Putamen (tissue), 1 donor: Measurements from ENCODE around the gene SFT2D1.
A peak's percentile ranks its signal among the peaks of the same experiment; 100 is the strongest.

Experiments
- DNase-seq: peaks from one replicate; pipeline ENCODE4 v3.0.0-alpha.2; 2016; ENCODE audit warnings: low spot score

SFT2D1 gene

DNA sequence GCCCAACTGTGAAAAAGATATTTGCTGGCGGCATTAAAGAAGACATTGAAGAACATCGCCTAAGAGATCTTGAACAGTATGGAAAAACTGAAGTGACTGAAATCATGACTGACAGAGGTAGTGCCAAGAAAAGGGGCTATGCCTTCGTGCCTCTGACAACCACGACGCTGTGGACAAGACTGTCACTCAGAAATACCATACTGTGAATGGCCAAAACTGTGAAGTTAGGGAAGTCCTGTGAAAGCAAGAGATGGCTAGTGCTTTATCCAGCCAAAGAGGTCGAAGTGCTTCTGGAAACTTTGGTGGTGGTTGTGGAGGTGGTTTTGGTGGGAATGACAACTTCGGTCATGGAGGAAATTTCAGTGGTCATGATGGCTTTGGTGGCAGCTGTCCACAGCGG, 7.5 kb downstream of the SFT2D1 start:
- DNase-seq: no peak

DNA sequence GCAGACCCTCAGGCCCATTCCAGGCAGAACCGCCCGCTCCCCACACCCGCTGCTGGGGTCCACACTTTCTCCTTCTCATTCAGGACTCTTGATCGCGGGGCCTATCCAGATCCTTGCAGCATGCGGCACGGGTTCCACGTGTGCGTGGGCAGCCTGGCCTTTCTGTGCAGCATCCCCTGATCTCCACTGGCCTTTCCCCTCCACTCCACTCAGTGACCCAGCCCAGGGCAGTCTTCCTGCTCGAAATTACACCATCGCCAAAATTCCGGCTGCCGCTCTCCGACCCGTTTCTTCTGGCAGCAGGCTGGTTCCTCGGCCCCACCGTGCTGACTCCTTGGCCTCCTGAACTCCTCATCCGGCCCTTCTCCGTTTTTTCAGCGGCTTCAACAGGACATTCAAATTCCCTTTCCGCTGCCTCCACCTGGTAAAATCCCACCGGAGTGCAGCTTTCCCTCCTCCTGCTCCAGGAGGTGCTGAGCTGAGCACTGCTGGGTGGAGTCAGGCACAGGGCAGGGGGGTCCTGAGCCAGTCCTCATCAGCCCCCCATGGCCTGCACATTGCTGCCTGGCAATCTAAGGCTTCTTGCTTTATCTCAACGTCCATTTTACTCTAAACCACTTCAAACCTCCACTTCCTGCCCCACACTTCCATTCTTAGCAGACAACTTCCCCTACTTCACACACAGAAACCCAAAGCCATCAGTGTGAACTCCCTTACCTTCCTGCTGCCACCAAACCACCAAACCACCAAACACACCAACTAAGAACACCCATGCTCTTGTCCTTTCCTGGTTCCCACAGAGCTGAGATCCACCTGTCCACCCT, 9.0 kb downstream of the SFT2D1 start:
- DNase-seq: no peak

DNA sequence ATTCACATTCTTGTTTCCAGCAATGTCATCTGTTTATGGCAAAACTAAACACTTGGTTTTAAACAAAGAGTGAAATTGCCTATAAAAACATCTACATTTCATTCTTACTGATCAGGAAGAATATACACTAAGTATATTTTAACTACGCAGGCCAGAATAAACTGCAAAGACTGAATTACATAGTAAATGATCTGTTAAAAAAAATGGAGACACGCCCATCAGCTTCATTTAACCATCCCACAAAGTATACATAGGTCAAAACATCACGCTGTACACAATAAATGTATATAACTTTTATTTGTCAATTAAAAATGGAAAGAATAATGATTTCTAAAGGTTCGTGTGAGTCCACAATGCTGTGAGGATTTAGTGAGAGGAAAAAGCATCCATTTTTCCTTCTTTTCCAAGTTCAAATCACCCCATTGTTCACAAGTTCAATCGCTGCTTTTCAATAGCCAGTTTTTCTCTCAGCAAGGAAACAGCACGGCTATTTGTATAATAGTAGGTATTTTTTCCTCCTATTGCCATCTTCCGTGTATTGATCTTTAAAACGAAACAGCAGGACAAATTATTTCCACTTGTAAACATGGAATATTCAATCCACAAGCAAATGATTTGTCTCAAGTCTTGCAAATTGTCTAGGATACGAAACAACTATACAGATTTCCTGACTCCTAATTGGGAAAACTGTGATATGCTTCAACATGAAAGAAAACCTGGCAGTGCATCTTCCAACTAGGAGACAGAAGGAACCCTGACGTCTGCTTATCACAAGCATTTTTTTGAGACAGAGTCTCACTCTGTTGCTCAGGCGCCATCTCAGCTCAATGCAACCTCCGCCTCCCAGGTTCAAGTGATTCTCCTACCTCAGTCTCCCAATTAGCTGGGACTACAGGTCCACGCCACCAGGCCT, 10.6 kb downstream of the SFT2D1 start:
- DNase-seq: no peak

DNA sequence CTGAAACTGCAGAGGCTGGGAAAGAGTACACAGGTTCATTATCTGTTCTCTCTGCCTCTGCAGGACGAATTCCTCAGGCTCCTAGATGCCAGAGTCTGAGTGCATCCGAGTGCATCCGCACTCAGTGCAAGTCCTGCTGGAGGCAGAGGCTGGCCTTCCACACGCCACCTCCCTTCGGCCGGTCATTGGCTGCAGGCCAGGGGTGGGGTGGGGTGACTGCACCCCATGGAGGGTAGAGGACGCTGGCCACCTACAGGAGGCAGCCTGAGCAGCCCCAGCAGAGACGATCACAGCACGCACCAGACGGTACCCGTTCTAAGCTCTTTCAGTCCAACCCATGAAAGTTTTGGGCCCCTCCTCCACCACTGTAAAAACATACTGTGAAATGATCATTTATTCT, 11.7 kb downstream of the SFT2D1 start:
- DNase-seq: peak; percentile 79

DNA sequence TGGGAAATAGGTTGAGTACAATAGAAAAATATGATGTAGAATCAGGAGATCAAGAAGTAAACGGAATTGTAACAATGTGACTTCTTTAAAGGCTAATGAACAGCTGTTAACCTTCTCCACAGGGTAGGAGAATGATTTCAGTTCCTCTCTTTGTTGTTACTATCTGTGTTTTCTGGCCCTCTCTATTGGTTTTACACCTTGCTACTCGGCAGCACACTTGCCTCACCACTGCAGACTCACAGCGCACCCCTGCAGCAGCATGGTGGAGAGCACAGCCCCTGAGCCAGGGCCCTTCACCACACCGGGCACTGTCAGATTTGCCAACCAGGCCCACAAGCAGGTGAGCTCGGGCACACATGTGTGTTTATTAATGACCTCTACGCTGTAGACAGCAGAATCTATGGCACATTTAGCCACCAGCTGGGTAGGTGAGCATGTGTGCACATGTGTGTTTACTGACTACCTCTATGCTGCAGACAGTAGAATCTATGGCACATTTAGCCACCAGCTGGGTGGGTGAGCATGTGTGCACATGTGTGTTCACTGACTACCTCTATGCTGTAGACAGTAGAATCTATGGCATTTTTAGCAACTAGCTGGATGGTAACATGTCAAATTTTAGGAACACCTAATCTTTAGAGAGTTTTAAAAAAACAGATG, 16.8 kb downstream of the SFT2D1 start:
- DNase-seq: no peak

DNA sequence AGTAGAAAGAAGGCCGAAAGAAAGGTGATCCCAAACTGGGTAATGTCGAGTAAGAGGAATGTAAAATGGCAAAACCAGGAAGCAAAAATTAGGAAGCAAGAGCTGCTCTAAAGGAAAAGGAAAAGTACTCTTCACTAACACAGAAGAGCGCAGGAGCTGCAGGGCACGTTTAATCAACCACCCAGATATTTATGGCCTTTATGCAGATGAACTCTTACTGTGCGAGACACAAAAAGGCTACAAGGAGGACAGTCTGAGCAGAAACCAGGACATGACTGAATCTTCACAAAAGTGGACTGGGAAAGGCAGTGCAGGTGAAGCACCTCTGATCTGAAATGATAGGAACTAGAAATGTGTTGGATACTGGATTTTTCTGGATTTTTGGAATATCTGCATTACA, 18.9 kb downstream of the SFT2D1 start:
- no peak for DNase-seq

DNA sequence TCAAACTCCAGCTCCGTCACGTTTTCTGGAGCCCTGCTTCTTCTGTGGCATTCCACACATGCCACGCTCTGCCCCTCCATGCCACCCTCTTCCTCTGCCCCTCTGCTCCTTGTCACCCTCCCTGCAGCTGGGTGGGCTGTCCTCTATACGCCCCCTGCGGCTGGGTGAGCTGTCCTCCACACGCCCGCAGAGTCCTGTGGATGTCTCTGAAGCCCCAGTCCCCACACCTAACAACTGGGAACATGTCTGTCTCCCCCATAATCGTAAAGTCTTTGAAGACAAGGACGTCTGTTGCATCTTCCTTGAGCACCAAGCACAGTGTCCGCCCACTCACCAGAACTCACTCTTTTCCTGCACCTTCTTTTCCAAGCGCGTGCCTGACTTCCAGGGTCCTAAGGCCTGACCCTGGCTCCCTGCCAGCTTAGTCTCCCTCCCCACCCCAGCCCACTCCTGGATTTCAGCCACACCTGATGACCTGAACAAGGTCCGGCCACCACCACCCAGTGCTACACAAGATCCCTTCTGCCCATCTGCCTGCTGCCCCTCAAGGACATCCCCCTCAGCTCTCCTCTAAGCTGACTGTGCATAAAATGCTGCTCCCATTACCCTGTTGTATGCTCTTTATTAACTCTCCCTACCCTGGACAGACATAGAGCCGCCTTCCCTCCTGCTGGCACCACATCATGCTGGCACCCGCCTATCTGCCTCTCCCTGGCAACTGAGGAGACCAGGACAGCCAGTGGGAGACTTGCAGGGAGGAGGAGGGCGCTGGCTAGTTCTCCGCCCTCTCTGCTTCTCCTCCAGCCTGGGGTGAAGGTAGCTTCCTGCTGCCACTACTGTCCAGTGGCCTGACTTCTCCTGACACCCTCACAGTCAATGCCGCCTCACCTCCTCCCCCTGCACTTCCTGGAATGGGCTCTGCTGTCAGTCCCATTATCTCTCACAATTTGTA, 23.4 kb downstream of the SFT2D1 start:
- no peak for DNase-seq

DNA sequence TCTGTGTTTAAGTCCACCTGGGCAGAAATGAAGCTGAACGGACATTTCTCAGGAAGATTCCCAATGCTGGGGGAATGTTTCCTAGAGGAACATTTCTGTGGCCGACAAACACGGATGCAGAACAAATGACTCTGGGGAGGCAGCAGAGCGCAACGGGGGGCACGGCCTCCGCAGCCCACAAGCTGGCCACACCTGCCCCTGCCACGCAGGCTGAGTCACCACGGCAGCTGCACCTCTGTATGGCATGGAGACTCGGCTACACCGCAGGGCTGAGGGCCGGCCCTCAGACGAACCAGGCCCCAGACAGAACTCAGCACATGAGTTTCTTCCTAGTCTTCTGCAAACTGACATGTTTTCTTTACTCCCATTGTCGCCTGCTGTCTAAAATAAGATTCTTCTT, 24.1 kb downstream of the SFT2D1 start:
- DNase-seq: no peak

DNA sequence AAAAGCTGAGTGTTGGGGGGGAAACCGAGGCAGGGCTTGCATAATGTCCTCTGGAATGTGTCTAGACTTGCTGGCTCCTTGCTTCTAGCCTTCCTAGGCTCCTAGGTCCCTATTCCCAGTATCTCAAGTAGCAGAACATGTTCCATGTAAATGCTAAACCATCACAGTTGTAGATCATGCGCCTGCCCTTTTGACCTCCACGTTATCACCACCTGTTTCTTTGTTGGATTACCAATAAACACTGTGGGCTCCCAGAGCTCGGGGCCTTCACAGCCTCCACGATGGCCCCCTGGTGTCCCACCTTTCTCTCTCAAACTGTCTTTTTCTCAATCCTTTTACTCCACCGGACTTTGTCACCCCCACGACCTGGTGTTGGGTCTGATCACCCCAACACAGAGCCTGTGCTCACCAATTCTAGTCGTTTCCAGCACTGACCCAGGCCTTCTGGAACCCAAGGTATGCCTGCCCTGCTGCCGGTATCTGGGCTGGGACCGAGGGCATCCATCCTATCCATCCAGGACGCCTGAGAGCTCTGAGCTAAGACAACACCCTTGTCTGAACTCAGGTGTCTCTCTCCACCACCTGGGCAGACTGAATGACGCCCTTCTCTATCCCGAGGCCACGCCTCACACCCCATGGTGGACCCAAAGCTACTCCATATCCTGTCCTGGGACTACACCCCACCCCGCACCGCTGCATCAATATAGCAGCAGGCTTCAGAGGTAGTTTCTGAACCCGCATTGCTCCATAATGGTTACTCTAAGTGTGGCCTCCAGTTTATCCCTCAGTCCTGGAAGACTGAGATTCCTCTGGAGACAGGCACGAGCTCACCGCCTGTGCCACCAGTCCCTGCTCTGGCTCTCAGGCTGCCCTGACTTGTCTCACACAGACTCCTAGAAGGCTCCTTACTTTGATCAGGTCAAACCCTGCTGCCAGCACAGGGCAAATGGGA, 24.8 kb downstream of the SFT2D1 start:
- DNase-seq: no peak

DNA sequence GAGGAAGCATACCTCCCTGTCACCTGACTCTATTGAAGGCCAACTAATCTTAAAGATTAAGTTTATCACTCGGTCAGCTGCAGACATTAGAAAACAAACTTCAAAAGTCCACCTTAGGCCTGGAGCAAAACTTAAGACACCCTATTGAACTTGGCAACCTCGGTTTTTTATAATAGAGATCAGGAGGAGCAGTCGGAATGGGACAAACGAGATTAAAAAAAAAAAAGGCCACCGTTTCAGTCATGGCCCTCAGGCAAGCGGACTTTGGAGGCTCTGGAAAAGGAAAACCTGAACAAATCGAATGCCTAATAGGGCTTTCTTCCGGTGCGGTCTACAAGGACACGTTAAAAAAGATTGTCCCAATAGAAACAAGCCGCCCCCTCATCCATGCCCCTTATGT, 26.9 kb downstream of the SFT2D1 start:
- no peak for DNase-seq

DNA sequence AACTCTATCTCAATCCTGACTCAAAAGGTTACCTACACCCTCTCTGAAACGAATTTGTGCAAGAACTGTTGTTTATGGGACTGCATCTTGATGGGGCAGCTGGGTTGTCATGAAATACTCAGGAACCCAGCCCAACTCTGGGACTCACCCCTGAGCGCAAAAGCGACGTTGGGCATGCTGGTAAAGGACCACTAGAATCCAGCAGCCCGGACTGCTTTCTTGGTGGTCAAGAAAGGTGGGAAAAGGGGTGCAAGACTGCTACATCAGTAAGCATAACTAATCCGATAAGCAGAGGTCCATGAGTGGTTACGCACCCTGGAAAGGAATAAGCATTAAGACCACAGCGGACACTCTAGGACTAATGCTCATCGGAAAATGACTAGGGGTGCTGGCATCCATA, 27.9 kb downstream of the SFT2D1 start:
- no peak for DNase-seq

DNA sequence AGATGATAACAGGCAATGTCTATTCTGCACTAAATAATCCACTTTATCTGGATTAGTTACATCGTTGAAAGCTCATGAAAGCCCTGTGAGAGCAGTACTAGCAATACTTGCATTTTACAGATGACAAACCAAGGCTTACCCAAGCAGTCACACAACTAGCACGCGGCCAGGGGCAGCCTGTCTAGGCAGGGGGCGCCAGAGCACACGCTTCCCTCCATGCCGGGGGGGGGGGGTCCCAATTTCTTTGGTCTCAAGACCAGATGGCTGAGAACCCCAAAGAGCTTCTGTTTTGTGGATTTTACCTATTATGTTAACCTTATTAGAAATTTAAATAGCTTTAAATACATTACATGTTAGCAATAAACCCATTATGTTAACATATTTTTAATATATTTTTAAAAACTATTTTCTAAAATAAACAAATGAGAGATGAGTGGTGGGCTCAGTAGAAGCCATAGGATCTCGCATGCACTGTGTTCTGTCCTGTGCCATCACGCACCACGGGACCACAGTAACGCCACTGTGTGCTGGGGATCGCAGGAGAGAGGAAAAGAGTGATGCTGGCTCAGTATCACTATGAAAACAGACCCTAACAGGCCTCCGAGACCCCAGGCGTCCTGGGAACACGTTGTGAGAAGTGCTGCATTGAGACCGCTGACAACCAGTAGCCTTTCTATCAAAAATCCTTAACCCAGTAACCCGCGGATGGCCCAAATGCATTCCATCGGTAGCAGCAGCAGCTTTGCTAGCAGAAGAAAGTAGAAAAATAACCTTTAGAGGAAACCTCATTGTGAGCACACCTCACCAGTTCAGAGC, 28.9 kb downstream of the SFT2D1 start:
- no peak for DNase-seq

DNA sequence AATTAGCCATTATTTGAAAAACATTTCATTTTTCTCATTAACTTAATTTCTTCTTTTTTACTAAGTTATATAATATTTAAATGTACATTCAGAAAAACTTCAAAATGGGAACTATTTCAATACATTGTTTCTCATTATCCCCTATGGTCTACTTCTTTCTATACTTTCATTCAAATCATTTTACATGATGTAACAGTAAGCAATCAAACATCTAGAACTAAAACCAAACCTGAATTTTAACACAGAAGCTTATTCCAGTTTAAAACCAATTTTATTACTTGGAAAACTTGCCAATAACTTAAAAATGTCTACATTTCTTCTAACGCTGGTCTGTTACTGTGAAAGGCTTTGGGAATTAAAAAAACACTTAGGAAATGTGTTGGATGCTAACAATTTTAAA, 29.5 kb downstream of the SFT2D1 start:
- no peak for DNase-seq

DNA sequence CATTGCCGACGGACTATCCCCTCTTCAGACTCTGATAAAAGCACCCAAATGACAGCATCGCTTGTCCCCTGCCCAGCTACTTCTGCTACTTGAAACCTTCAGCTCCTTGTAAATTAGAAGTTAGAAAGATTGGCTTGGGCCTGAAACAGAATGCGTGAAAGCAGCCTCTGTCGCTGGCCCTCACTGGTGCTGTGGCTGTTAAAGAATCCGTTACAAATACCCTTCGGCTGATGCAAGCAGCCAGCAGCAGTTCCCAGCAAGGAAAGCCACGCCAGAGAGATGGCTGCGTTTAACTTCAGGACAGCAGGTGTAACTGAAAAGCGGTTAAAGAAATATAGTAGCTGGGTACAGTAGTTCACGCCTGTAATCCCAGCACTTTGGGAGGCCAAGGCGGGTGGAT, 31.7 kb downstream of the SFT2D1 start:
- DNase-seq: no peak

DNA sequence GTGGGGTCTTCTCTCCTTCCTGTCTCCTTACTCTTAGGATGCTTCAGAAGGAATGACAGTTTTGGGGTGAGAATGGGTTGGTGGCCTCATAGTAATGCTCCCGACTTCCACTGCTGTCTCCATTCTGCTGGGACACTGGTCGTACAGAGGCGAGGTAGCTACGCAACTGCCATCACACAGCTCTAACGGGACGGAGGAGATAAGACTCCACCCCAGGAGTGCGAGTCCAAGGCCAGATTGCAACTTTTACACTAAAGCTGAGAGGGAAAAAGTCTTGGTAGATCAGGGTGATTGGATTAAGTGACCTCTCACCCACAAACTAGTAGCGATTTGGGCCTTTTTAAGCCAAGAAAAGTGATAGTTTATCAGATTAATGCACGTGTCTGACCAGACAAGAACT, 32.4 kb downstream of the SFT2D1 start:
- DNase-seq: no peak

DNA sequence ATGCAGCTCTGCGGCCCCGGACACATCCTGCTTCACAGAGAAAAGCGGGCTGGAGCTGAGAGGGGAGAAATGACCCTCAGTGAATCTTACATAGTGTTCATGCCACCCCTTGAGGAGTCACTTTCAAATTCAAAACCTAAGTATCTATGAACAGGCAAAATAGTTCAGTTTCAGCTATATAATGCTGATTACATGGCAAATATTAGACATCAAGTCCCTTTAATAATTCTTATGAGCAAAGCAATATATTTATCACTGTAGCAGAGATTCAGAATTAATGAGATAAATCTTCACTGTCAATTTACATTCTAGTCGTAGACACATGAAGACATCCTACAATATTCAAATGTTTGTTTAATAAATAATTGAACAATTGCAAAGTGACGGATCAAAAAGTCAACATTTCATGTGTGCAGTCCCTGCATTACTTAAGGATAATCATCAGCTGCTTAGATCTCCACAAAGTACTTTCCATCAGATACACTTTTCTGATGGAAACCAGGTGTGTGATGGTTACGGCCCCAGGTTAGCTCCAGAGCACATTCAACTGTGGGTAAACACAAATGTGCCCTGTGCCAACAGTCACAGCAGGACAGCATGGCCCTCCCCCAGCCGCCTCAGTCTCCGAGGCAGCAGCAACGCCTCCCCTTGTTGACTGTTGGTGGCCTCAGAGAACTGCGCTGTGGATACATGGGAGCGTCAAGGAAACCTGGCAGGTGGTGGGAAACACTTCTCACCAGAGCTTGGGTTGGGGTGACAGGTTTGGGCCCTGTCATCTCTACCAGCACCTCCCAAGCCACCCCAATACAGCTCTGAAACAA, 33.4 kb downstream of the SFT2D1 start:
- no peak for DNase-seq

DNA sequence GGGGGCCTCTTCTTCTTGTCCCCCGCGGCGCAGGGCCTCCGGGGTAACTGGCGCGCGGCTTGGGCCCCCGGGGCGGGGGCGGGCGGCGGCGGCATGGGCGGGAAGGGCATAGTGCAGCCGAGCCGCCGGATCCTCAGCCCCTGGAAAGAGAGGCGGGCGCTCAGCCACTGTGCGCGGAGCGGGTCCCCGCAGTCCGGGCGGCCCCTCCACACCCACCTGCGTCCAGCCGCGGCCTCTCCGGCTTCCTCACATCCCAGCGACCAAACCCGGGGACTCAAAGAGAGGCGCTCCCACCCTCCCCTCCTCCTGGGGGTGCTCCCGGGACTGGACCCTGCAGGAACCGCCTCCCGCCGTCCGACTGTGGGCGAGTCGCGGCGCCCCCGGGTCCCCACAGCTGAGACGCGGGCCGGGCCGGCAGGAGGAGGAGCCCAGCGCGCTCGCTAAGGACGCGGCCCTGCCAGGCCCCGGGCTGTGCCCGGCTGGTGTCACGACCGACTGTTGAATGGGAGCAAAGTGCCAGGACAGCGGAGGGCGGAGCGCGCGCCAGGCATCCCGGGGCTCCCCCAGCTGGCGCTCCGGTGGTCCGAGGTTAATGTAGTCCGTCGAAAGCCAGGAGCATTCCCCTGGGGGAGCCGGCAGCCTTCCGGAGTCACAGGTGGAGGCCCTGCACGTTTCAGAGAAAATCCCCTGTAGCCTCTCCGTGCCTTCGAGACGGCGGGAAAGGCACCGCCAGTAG, 34.1 kb downstream of the SFT2D1 start, which contains the start of gene PRR18:
Gene PRR18, minus strand, starts transcription at position 360 of the 736 bp plus-strand sequence. Its CDS starts 250 bp downstream, at position 110.
- peak; percentile 88 for DNase-seq
